ENCODE results near the gene MCOLN3. TPM values are rescaled to one million over a fixed set of nuclear protein-coding genes. Genes with fewer than 3 reads are reported as not detected.
"Not testable (repeated sequence)": the region's sequence is repeated elsewhere in the genome, so short reads cannot be mapped to it uniquely, and the experiment has no call there.

The MCOLN3 gene
- total RNA-seq, 1 experiment from 2014 or later: 14.1 TPM

DNA sequence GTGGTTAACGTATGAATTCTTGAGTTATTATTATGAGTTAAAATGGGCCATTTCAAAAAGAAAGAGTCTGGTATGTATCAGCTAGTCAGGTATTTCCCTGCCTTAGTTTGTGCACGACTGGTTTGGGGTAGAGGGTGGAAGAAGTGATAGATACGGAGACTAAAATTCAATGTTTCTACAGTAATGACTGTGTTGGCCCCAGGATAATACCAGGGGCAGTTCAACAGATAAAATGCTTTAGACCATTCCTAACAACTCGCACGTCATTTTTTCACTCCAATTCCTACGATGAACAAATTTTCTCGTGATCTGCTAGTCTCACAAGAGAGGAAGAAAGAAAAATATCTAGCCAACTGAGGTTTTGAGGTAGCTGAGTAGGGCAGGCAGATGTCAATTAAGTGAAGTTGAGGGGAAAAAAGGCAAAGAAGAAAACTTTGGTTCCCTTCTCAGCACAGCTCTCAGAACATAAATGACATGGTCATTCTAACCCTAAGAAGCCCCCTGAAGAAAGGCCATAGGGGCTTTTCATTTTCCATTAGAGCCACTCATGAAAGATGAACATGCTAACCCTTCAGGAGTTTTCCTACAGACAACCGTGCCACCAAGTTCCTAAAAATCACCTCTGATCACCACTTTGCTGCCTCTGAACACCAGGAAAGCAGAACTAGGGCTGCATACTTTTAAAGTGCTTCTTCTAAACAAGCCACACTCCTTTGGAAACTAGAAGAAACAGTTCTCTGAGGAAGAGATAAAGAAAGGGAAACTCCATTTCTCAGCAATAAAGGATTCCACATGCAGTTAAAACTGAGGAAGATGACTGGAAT is 57.0 kb downstream of the MCOLN3 start:
- no TSS peak for BruUV-seq (replicated peaks)
- Mint-ChIP-seq H3K27me3 (ENCODE audit: unreplicated experiment) (no peaks in the 10 kb centered on the region), H3K27ac (ENCODE audit: unreplicated experiment) (no peak overlapping the region), H3K4me3 (ENCODE audit: low read depth, unreplicated experiment) (no peak overlapping the region), H3K9me3 (ENCODE audit: low read depth, unreplicated experiment) (no peaks in the 10 kb centered on the region), H3K4me1 (ENCODE audit: low read depth, unreplicated experiment) (peaks cover 18% of the 10 kb centered on the region), H3K36me3 (ENCODE audit: insufficient read depth, unreplicated experiment) (peaks cover under 1% of the 10 kb centered on the region)
- CTCF ChIA-PET: interaction anchor here (0.7 kb wide), 1 partner anchor 47 kb away, joined by 3 read pairs; no protein-coding TSS in a partner anchor
- no peak for TF ChIP-seq CTCF (IDR thresholded peaks at IDR 0.05; ENCODE audit: unreplicated experiment)
- no peak for DNase-seq
- intact Hi-C loops (cut with micrococcal nuclease; ENCODE audit: unreplicated experiment): no loop called here

DNA sequence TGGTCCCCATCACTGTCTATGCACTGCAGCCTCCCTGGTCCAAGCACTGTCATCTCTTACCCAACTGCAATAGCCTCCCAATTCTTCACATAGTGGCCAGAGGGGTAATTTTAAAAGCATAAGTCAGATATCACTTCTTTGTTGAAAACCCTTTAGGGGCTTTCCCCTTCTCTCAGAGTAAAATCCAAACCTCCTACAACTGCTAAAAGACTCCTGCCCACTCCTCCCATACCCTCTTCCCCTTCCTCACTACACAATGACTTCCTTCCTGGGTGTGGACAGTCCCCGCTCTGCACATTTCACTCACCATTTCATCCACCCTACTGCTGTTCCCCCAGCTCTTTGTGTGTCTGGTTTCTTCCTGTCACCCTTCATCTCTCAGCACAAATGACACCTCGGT is 59.7 kb downstream of the MCOLN3 start:
- BruUV-seq (replicated peaks): no TSS peak
- CTCF ChIA-PET: no interaction called here
- intact Hi-C loops (cut with micrococcal nuclease; ENCODE audit: unreplicated experiment): no loop called here

GRCh38 chr1:84986561-84986960 is 61.7 kb downstream of the MCOLN3 start:
- BruUV-seq (replicated peaks); DNase-seq; H3K4me1 Mint-ChIP-seq (ENCODE audit: low read depth, unreplicated experiment); H3K9me3 Mint-ChIP-seq (ENCODE audit: low read depth, unreplicated experiment); H3K4me3 Mint-ChIP-seq (ENCODE audit: low read depth, unreplicated experiment); intact Hi-C loops (cut with micrococcal nuclease; ENCODE audit: unreplicated experiment); CTCF ChIA-PET; H3K27ac Mint-ChIP-seq (ENCODE audit: unreplicated experiment); H3K27me3 Mint-ChIP-seq (ENCODE audit: unreplicated experiment); H3K36me3 Mint-ChIP-seq (ENCODE audit: insufficient read depth, unreplicated experiment): not testable (repeated sequence)

More for the DNA sequence above, 59.7 kb downstream of the MCOLN3 start:
- Mint-ChIP-seq H3K4me1 (ENCODE audit: low read depth, unreplicated experiment) (no peaks in the 10 kb centered on the region), H3K36me3 (ENCODE audit: insufficient read depth, unreplicated experiment) (no peaks in the 10 kb centered on the region), H3K27me3 (ENCODE audit: unreplicated experiment) (no peaks in the 10 kb centered on the region), H3K27ac (ENCODE audit: unreplicated experiment) (no peak overlapping the region), H3K9me3 (ENCODE audit: low read depth, unreplicated experiment) (no peaks in the 10 kb centered on the region), H3K4me3 (ENCODE audit: low read depth, unreplicated experiment) (no peak overlapping the region)
- no peak for DNase-seq
- no peak for TF ChIP-seq CTCF (IDR thresholded peaks at IDR 0.05; ENCODE audit: unreplicated experiment)

- H3K4me1 Mint-ChIP-seq (ENCODE audit: low read depth, unreplicated experiment): no peaks in the 10 kb centered on the region
- H3K27me3 Mint-ChIP-seq (ENCODE audit: unreplicated experiment): no peaks in the 10 kb centered on the region
- DNase-seq: no peak
- no peaks in the 10 kb centered on the region for H3K9me3 Mint-ChIP-seq (ENCODE audit: low read depth, unreplicated experiment)
- no peak for TF ChIP-seq CTCF (IDR thresholded peaks at IDR 0.05; ENCODE audit: unreplicated experiment)
- no peaks in the 10 kb centered on the region for H3K36me3 Mint-ChIP-seq (ENCODE audit: insufficient read depth, unreplicated experiment)
- CTCF ChIA-PET: no interaction called here
- intact Hi-C loops (cut with micrococcal nuclease; ENCODE audit: unreplicated experiment): no loop called here
- BruUV-seq (replicated peaks): no TSS peak
- H3K27ac Mint-ChIP-seq (ENCODE audit: unreplicated experiment): no peak overlapping the region
- H3K4me3 Mint-ChIP-seq (ENCODE audit: low read depth, unreplicated experiment): no peak overlapping the region
Observed at GRCh38 chr1:84985365-84985764, 62.9 kb downstream of the MCOLN3 start.

GRCh38 chr1:84982395-84982794 is 65.9 kb downstream of the MCOLN3 start:
- BruUV-seq (replicated peaks): no TSS peak
- CTCF ChIA-PET: no interaction called here
- TF ChIP-seq CTCF (IDR thresholded peaks at IDR 0.05; ENCODE audit: unreplicated experiment): no peak
- no peaks in the 10 kb centered on the region for H3K36me3 Mint-ChIP-seq (ENCODE audit: insufficient read depth, unreplicated experiment)
- no peaks in the 10 kb centered on the region for H3K4me1 Mint-ChIP-seq (ENCODE audit: low read depth, unreplicated experiment)
- H3K27ac Mint-ChIP-seq (ENCODE audit: unreplicated experiment): no peak overlapping the region
- no peak overlapping the region for H3K4me3 Mint-ChIP-seq (ENCODE audit: low read depth, unreplicated experiment)
- H3K27me3 Mint-ChIP-seq (ENCODE audit: unreplicated experiment): no peaks in the 10 kb centered on the region
- H3K9me3 Mint-ChIP-seq (ENCODE audit: low read depth, unreplicated experiment): peaks cover 8% of the 10 kb centered on the region
- DNase-seq: no peak
- intact Hi-C loops (cut with micrococcal nuclease; ENCODE audit: unreplicated experiment): no loop called here

Measured in Calu3 (cell line).